NCI-H1092 (cell line): ENCODE measurements around the gene PTPRE.

Experiments used
- DNase-seq: peaks from one replicate; lab custom pipeline; 2025; lab: John Stamatoyannopoulos, UW

Gene PTPRE

DNA sequence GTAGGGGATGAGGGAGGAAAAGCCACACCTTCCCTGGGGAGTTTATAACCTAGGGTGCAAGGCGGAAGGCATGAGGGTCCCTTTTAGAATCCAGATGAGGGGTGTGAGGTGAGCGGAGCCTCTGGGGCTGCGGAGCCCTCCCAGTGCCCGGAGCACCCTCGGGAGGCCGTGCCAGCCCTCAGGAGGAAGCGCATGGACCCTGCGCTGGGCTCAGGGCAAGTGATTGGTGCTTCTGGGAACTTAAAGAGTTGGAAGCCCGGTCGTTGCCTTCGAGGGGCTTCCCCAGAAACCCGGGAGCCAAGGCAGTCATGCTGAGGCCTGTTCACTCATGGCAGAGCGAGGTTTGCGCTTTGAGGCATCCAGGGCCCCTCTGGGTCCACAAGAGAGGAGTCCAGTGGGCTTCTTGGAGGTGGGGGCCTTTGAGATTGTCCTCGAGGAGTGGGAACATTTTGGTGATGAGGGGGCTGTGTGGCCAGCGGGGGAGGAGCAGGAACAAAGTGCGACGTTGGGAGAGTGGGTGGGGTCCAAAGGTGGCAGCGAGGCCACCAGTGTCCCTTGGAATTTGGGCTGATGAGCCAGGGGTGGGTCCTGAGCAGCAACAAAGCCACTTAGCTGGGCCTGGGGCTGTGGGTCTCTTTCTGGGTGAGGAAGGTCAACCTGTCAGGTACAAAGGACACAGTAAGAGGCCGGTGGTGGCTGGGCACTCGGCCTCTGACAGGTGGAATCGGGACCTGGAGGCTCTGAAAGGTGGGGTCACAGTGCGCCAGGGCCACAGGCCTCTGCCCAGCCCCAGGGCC, 139.5 kb downstream of the PTPRE start:
- no peak for DNase-seq

GRCh38 chr10:128046953-128047290, 140.0 kb downstream of the PTPRE start:
- DNase-seq: no peak

GRCh38 chr10:128047351-128047750, 140.4 kb downstream of the PTPRE start:
- DNase-seq: no peak

DNA sequence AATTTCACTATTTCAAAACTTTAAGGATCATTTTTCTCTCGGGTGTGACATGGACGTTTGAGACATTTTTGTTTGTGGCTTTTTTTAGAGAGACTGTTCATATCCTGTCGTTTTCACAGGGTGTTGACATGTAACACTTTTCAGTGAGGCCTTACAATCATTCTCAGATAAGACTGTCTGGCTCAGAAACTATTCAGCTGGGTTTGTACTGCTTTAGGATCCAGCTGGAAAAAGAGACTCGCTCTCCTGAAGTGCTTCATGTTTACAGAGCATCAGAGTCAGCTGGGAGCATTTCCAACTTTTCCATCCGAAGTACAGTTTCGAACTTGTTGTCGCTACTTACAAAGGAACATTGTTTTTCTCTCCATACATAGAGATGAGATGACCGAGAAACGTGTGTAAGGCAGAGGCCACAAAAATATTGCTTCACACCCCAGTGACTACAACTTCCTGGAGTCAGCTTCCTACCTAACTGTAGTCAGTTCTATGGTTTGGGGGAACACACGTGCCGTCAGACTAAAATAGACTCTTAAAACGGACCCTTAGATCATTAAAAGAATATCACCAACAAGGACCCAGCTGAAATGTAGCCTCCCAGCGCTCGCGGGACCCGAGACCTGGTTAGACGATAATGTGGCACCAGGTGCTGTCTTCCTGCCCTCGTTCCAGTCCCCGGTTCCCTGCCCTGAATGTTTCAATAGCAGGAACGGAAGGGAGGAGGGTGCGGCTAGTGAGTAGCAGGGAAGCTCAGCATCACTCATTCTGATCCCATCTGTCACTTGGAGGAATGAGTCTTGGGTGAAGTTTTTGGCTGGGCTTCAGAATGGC, 141.3 kb downstream of the PTPRE start:
- no peak for DNase-seq

DNA sequence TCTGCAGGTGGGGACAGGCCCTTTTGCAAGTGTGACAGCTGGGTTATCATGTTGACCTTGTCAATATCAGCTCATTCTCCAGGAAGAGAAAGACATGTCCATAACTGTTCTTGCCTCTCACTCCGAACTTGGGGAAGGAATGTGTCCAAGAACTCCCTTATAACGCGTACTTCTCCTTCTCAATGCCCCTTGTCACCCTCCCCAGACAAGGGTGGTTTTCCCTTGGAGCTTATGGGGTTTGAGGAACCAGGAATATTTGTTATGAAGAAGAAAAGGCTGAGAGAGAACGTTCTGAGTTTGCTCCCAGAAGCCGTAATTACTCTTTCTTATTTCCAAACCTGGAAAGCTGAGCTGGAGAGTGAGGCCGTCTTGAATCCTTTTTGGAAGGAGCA, 141.9 kb downstream of the PTPRE start:
- DNase-seq: no peak

- DNase-seq: no peak
Observed at GRCh38 chr10:128049226-128050120, 142.6 kb downstream of the PTPRE start.

- no peak for DNase-seq
Observed at GRCh38 chr10:128050121-128050516, 143.2 kb downstream of the PTPRE start.

GRCh38 chr10:128050936-128051335, 144.0 kb downstream of the PTPRE start:
- DNase-seq: no peak

DNA sequence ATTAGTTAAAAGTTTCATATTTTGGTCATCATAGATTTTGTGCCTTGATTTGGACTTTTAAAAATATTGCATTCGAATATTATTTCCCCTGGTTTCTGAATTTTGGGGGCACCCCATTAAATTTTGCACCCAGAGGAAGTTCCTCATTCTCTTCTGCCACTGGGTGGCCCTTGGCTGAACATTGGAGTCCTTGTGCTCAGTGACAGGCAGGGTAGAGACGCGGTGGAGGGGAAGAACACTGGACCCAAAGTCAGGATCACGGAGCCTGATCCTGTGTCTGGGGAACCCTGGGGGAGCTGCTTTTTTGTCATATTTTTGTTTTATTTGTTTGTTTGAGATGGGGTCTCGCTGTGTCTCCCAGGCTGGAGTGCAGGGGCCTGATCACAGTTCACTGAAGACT, 144.6 kb downstream of the PTPRE start:
- no peak for DNase-seq

- DNase-seq: no peak
Observed at GRCh38 chr10:128052696-128053095, 145.8 kb downstream of the PTPRE start.

DNA sequence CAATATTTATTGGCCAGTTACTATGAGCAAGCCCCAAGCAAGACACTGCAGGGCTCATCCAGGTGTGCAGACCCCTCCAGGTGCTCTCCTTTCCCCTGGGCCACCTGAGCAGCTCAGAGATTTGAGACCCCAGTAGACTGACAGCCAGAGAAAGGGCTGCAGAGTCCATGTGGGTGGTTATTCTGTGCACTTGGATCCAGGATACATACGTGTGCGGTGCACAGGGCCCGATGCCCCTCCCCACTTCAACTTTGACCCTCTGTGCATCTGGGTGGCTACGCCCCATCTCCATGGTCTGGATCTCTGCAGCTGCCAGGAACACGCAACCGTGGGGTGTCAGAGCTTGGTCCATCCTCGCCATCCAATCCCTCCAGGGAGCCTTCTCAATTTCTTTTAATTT, 146.5 kb downstream of the PTPRE start:
- no peak for DNase-seq

DNA sequence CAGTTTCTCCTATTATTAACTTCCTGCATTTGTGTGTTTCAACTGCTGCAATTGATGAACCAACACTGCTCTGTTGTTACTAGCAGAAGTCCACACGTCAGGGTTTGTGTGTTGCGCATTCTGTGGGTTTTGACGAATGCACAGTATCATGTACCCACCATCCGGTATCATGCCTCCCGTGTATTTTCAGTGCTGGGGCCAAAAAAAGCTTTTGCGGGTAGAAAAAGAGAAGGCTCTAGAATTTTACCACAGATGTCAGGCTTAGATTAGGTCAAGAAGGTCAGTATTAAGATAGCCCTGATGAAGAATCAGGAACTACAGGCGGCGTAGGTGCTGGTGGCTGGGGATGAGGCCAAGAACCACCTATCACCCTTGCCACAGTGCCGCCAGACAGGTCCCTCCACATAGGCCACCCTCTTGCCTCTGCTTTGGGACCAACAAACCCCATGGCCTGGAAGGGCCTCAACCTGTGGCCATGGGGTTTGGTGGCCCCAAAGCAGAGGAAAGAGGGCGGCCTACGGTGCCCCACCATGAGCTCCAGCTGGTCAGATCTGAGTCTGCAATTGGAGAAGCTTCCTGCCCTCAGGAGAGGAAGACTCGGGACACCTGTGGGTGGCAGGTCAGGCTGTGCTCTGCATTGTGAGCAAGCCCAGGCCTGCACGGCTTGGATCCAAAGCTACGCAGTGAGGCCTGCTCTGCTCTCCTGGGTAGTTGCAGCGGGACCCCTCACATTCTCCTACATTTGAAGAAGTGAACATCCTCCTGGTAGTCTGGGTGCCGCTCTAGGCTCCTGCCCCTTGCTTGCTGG, 147.5 kb downstream of the PTPRE start:
- no peak for DNase-seq

DNA sequence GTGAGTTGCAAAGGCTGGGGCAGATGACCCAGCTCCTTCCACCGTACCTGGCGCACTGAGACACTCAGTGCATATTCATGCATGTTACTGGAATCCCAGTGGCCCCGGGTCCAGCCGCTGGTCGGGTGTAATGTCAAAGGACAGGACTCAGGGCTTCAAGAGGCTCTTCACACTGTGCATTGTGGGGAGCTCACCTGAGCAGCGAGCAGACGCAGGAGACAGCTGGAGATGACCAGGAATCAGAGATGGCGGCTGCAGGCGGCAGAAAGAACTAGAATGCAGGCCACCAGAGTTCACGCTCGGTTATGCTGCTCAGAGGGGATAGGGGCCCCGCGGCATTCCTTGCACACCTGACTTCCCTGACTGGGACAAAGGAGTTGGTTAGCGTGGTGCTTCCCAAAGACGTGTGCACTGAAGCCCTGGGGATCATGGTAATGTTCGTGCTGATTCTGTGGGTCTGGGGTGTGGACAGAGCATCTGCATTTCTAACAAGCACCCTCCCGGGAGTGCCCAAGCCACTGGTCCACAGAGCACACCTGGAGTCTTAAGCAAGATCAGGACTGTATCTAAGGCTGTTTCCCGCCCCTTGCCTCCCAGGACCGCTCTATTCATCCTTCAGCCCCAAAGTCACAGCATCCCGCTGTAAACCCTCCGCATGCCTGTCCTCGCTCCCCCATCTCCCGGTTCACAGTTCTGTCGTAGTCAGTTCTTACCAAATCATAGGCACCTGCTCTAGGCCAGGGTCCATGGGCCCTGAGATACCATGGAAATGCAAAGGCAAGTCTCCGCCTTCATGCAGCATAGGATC, 148.4 kb downstream of the PTPRE start:
- no peak for DNase-seq

DNA sequence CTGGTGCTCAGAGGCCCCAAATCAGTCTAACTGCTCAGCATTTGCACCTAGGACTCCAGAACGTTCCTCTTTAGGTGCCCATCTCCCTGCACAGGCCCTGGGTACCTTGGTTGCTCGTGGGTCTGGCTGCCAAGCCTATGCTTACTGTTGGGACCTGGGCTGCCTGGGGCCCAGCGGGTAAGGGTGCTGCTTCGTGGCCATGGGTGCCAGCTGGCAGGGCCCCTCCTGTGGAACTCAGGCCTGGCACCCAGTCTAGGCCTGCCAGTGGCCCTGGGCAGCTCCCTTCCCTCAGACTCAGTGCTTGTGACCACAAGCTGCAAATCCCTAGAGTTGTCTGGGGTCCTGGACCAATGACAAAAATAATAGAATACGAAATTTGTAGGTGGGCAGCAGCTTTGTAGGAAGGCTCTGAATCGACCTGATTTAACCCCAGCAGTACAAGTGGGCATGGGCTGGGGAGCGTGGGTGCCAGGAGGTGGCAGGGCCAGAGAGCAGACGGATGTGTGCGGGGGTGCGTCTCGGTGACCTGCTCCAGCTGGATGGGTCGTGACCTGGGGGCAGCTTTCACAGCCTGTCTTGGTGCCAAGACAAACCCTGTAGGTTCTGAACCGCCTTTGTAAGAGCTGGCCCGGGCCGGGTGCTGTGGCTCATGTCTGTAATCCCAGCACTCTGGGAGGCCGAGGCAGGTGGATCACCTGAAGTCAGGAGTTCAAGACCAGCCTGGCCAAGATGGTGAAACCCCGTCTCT, 149.6 kb downstream of the PTPRE start:
- no peak for DNase-seq

- no peak for DNase-seq
Observed at GRCh38 chr10:128058106-128058749, 151.3 kb downstream of the PTPRE start.

GRCh38 chr10:128058750-128059134, 151.8 kb downstream of the PTPRE start:
- DNase-seq: no peak

DNA sequence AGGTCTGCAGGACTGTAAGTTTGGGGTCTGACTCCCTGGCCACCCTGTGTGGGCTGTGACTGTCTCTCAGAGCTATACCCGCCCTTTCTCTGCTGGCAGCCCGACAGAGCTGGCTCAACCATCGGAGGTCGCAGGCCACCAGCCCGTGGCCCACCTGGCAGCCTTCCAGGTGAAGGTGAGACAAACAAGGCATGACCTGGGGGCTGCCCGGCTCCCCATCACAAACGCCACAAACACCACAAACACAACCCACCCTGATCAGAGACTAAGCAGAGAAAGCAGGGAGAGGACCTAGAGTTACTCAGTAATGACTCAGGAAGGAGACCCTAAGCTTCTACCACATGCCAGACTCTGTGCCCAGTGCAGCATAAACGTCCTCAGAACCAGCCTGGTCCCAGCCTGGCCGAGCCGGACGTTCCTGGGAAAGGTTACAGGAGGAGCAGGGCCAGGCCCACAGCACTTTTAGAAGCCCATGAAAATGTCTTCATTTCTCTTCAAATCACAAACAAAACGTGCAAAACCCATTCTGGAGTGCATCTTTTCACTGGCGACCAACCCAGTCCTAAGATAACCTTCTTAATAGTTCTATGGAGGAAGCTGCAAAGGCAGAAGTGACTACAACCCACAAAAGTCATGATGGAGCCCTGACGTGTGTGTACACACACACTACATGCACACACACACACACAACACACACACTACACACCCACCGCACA, 152.5 kb downstream of the PTPRE start:
- DNase-seq: no peak

DNA sequence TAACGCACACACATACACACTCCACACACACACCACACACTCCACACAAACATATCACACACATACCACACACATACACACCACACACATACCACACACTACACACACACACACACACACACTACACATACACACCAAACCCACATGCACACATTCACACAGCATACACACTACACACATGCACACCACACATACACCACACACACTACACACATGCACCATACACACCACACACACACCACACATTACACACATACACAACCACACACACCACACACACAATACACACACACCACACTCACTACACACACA, 153.0 kb downstream of the PTPRE start:
- no peak for DNase-seq
